ENCODE results near the gene DECR2. TPM values are rescaled to one million over a fixed set of nuclear protein-coding genes. Genes with fewer than 3 reads are reported as not detected.

The DECR2 gene
- total and polyA plus RNA-seq, 2 of the 13 experiments (the other 11 are each of a cell fraction or from before 2014, with no cell fraction given) = 36.3 to 44.6 TPM

- intact Hi-C loops (cut with micrococcal nuclease; ENCODE audit: unreplicated experiment) = no loop called here
- Histone ChIP-seq H2AFZ (ENCODE audit: low read length) (no peak overlapping the region), H3K27me3 (ENCODE audit: control insufficient read depth in 1 of 2, insufficient read depth in 2 of 2, low read length in 2 of 2) (no peaks in the 10 kb centered on the region)
Observed at GRCh38 chr16:444027-444426, 42.3 kb downstream of the DECR2 start.

More at GRCh38 chr16:444027-444426, 42.3 kb downstream of the DECR2 start:
- Histone ChIP-seq H3K9ac (ENCODE audit: insufficient read depth, low read depth, low read length) (no peak overlapping the region), H3K4me2 (ENCODE audit: low read depth, low read length) (no peak overlapping the region), H4K20me1 (ENCODE audit: insufficient read depth, low read length) (0 out of 2 replicates have a peak, but pooled peaks cover 5% of the 10 kb centered on the region), H3K9me3 (ENCODE audit: low read length) (no peaks in the 10 kb centered on the region), H3K27ac (ENCODE audit: extremely low read length, insufficient read depth, low read length) (no peak overlapping the region), H3K4me1 (ENCODE audit: insufficient read depth, low read length) (no peaks in the 10 kb centered on the region), H3K4me3 (replicated peaks in 1 of 3; ENCODE audit: insufficient read depth in 1 of 3, low read depth in 2 of 3, low read length in 3 of 3) (no peak overlapping the region), H3K36me3 (replicated peaks in 1 of 2; ENCODE audit: control insufficient read depth in 1 of 2, insufficient read depth in 2 of 2, low read length in 2 of 2) (peaks cover 2 to 25% of the 10 kb centered on the region in 2 experiments; a peak in 3 of 5 replicates), H3K79me2 (ENCODE audit: insufficient read depth, low read length) (peaks cover 51% of the 10 kb centered on the region)
- in situ Hi-C loops (cut with HindIII; ENCODE audit: extremely low pct_ligation_motif_present, low pct_unique_long_range_greater_than_20kb) = no loop called here
- BruUV-seq (replicated peaks) = no TSS peak
- TF ChIP-seq ZNF747 (CRISPR knock-in tag; IDR thresholded peaks at IDR 0.05; ENCODE audit: borderline replicate concordance) (no peak), MTA3 (CRISPR knock-in tag; IDR thresholded peaks at IDR 0.05) (no peak), PAWR (CRISPR knock-in tag; IDR thresholded peaks at IDR 0.05; ENCODE audit: borderline replicate concordance) (no peak), GMEB1 (CRISPR knock-in tag; IDR thresholded peaks at IDR 0.05; ENCODE audit: borderline replicate concordance) (no peak), IRF2 (CRISPR knock-in tag; IDR thresholded peaks at IDR 0.05) (no peak), ZNF552 (CRISPR knock-in tag; IDR thresholded peaks at IDR 0.05; ENCODE audit: borderline replicate concordance) (no peak), NCOR1 (IDR thresholded peaks at IDR 0.05; ENCODE audit: borderline replicate concordance, low read length) (no peak), ZNF780A (CRISPR knock-in tag; IDR thresholded peaks at IDR 0.05) (no peak), ZC3H4 (CRISPR knock-in tag; IDR thresholded peaks at IDR 0.05; ENCODE audit: borderline replicate concordance) (no peak), ZBTB21 (CRISPR knock-in tag; IDR thresholded peaks at IDR 0.05) (no peak), SYNCRIP (IDR thresholded peaks at IDR 0.05; ENCODE audit: insufficient read depth, low read depth, low read length) (no peak), ZBTB14 (CRISPR knock-in tag; IDR thresholded peaks at IDR 0.05) (no peak), TFDP2 (CRISPR knock-in tag; IDR thresholded peaks at IDR 0.05) (no peak), ISL2 (CRISPR knock-in tag; IDR thresholded peaks at IDR 0.05) (no peak), CENPX (CRISPR knock-in tag; IDR thresholded peaks at IDR 0.05) (no peak)
- no peak for FAIRE-seq
- ATAC-seq = no peak
- ChIA-PET CTCF (ENCODE audit: low intra/inter-chr PET ratio, low total read pairs) (no interaction called here), POLR2A (interaction anchor here (1.5 kb wide), 1 partner anchor 16 kb away, joined by 5 read pairs; no protein-coding TSS in a partner anchor)
- no peak for DNase-seq (ENCODE audit: low spot score)
- 97% methylated on average over 10 of the region's 10 CpGs for WGBS (ENCODE audit: low lambda C conversion rate)

Measured in HepG2 (cell line).